Articular chondrocyte of knee joint (primary cell): ENCODE data around the gene OR52W1. TPM values are rescaled to one million over a fixed set of nuclear protein-coding genes. Genes with fewer than 3 reads are reported as not detected.

Experiments used
- total RNA-seq: library from RNA; depleted of rRNA; stranded (reverse); fragments of >200 nt; gene quantifications from 2 replicates; pipeline ENCODE4 v1.2.3, GENCODE V29; 2012

Gene OR52W1, protein sequence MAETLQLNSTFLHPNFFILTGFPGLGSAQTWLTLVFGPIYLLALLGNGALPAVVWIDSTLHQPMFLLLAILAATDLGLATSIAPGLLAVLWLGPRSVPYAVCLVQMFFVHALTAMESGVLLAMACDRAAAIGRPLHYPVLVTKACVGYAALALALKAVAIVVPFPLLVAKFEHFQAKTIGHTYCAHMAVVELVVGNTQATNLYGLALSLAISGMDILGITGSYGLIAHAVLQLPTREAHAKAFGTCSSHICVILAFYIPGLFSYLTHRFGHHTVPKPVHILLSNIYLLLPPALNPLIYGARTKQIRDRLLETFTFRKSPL
- not detected in 2 replicates for total RNA-seq

DNA sequence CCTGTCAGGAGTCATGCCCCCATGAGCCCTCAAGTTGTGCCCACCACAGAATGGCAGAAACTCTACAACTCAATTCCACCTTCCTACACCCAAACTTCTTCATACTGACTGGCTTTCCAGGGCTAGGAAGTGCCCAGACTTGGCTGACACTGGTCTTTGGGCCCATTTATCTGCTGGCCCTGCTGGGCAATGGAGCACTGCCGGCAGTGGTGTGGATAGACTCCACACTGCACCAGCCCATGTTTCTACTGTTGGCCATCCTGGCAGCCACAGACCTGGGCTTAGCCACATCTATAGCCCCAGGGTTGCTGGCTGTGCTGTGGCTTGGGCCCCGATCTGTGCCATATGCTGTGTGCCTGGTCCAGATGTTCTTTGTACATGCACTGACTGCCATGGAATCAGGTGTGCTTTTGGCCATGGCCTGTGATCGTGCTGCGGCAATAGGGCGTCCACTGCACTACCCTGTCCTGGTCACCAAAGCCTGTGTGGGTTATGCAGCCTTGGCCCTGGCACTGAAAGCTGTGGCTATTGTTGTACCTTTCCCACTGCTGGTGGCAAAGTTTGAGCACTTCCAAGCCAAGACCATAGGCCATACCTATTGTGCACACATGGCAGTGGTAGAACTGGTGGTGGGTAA, at the start of gene OR52W1:
OR52W1 (plus strand) TSS at position 51 of the 637 bp plus-strand sequence; CDS start at position 51, 0 bp downstream.

DNA sequence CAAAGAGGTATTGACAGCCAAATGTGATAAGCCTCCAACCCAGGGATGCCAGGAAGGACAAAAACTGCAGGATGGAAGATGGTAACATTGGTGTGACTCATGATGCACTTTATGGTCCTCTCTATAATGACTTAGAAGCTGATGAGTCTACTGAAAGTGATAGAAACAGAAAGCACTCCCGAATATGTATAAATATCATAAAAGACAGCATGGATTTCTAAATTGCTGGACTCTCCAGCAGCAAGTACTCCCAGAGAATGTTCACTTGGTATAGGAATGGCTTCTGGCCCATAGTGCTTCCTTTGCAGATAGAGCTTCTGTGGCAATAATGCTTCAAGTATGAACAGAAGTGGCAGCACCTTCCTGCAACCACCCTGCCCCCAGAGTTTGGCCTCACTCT, 28.8 kb upstream of the OR52W1 start, which contains the start of gene OR52B2:
OR52B2 (minus strand) TSS at position 101 of the 400 bp plus-strand sequence; CDS start at position 101, 0 bp downstream.

DNA sequence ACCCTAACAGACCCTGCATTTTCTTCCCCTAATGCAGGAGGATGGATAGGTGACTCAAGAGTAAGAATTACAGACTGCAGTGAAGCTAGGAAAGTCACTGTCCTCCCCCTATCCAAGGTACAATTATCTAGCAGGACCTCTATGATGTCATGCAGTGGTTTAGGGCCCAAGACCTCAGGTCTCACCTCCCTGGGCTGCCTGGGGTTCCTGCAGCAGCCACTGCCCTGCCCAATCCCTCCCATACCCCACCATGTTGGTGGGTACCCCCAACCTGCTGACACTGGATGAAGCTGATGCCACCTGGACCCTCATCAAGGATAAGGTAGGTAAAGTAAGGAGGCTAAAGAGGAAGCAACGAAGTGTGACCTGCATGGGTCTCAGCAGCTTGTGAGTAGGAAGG, 6.3 kb downstream of the OR52W1 start, which contains the start of gene C11orf42:
C11orf42 (plus strand) TSS at position 192 of the 400 bp plus-strand sequence; CDS start at position 251, 59 bp downstream.

DNA sequence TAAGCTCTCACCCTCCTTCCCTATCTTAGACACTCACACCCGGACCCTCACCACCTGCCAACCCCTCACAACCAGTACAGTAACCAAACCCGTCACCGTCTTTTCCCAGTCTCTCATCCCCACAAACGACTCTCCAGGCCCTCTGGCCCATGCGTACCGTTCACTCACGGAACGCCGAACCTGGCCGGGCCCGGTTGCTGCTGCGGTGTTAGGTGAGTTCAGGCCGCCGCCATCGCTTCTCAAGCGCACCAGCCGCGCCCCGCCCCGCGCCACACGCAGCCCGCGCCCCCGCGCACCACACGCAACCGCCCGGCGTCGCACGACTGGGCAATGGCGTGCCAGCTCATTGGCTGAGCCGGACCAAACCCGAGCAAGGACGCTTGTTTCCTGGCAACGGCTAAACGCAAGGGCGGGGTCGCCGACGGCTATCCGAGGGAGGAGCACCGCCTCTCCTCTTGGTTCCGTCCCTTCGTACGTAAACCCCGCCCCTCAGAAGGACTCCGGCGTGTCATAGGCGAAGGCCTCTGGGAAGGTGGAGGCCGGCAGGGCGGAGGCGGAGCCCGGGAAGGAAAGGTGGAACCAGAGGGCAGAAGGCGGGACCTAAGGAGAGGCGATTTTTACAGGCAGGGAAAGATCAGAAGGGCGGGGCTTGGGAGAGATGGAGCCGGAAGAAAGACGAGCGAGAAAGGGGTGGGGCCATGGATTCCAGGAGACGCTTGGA, 35.5 kb downstream of the OR52W1 start, which contains the start of gene FHIP1B:
FHIP1B (minus strand) TSS at position 250 of the 721 bp plus-strand sequence. CDS start 10,120 bp downstream, outside the sequence.

DNA sequence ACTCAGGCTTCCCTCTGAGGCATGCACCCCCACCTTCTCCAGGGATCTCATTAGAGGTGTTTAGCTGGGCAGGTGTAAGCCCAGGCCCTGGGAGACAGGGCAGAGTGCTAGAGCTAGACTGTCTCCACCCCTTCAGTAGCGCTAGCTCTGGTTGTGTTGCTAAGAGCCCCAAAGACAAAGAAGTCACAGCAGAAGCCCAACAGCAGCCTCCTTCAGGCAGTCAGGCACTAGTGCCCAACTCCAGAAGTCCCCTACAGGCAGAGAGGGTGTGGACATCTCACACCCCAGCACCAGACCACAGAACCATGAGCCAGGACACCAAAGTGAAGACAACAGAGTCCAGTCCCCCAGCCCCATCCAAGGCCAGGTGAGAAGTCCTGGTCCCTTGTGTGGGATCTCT, 39.9 kb downstream of the OR52W1 start, which contains the start of gene CNGA4:
CNGA4 (plus strand) TSS at position 188 of the 400 bp plus-strand sequence; CDS start at position 306, 118 bp downstream.

Other genes with a start within 250 kb of the OR52W1 start
- not detected in 2 replicates for gene OR56A5, start 230.7 kb upstream of the OR52W1 start, total RNA-seq
- gene OR52L1, start 212.2 kb upstream of the OR52W1 start, total RNA-seq: not detected in 2 replicates
- not detected in 2 replicates for gene OR56A4, start 192.3 kb upstream of the OR52W1 start, total RNA-seq
- not detected in 2 replicates for gene OR56A1, start 168.5 kb upstream of the OR52W1 start, total RNA-seq
- not detected in 2 replicates for gene OR56B4, start 91.5 kb upstream of the OR52W1 start, total RNA-seq
- gene OR52B2, start 28.9 kb upstream of the OR52W1 start, total RNA-seq: not detected in 2 replicates
- not detected in 2 replicates for gene C11orf42, start 6.3 kb downstream of the OR52W1 start, total RNA-seq
- gene FHIP1B, start 35.4 kb downstream of the OR52W1 start, total RNA-seq: 11.8 TPM in 2 replicates
- gene CNGA4, start 39.9 kb downstream of the OR52W1 start, total RNA-seq: 0.13 TPM in 1 of 2 replicates, not detected in the other
- not detected in 2 replicates for gene CCKBR, start 60.6 kb downstream of the OR52W1 start, total RNA-seq
- gene CAVIN3, start 121.3 kb downstream of the OR52W1 start, total RNA-seq: 219 and 224 TPM in 2 replicates
- gene SMPD1, start 191.2 kb downstream of the OR52W1 start, total RNA-seq: 49.9 and 60.9 TPM in 2 replicates
- gene APBB1, start 219.9 kb downstream of the OR52W1 start, total RNA-seq: 32.1 and 37.8 TPM in 2 replicates
- 0.65 and 2.2 TPM in 2 replicates for gene HPX, start 241.8 kb downstream of the OR52W1 start, total RNA-seq